Measurements from ENCODE around the gene COX20.
"Not testable (repeated sequence)": the region's sequence is repeated elsewhere in the genome, so short reads cannot be mapped to it uniquely, and the experiment has no call there.

COX20 gene

DNA sequence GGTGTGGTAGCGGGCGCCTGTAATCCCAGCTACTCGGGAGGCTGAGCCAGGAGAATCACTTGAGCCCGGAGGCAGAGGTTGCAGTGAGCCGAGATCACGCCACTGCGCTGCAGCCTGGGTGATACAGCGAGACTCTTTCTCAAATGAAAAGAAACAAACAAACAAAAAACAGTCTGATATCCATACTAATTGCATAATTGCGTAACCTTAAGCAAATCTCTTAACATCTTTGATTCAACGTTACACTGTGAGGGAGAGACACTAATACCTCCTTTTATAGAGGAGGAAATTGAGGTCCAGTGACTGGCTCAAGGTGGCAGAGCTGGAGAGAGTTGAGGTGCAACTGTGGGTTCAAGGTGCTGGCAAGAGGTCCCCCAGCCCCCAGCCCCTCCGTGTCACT, 12.6 kb upstream of the COX20 start:
- no peak for DNase-seq (ENCODE audit: low read depth)

DNA sequence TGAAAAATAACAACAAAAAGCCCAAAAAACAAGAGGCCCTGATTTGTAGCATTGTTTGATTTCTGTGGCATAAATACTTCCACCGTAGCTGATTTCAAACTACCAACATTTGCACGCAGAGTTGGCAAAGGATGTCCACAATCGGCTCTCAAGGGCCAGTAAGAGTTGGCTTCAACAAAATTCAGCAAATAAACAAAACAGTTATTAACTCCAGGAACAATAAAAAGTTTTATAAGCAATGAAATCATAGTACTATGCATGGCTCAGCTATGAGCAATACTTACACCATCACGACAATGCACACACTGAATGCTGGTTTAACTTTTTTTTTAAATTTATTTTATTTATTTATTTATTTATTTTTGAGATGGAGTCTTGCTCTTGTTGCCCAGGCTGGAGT, 8.7 kb upstream of the COX20 start:
- peak; percentile 37 for DNase-seq (ENCODE audit: low read depth)

DNA sequence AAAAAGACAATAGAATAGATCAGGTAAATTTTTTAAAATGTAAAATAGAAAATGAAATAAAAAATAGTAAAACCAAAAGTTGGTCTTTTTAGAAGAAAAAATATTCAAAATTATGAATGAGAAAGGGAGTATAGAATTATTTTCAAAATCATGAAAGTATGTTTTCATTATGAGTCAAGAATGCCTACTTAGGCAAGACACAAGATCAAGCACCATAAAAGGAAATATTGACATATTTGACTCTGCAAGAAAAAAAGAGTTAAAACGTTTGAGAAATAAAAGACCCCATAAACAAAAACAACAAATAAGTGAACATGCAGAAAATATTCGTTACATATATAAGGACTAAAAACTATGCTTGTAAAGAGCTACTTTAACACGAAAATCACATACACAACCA, 4.8 kb upstream of the COX20 start:
- no peak for DNase-seq (ENCODE audit: low read depth)

DNA sequence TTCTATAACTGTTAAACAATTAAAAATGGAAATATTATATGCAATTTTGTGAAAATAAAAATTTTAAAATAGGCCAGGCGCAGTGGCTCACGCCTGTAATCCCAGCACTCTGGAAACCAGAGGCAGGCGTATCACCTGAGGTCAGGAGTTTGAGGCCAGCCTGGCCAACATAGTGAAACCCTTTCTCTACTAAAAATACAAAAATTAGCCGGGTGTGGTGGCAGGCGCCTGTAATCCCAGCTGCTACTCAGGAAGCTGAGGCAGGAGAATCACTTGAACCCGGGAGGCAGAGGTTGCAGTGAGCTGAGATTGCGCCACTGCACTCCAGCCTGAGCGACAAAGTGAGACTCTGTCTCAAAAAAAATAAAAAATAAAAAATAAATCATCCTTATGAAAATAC, 2.2 kb upstream of the COX20 start:
- not testable (repeated sequence) for DNase-seq (ENCODE audit: low read depth)

DNA sequence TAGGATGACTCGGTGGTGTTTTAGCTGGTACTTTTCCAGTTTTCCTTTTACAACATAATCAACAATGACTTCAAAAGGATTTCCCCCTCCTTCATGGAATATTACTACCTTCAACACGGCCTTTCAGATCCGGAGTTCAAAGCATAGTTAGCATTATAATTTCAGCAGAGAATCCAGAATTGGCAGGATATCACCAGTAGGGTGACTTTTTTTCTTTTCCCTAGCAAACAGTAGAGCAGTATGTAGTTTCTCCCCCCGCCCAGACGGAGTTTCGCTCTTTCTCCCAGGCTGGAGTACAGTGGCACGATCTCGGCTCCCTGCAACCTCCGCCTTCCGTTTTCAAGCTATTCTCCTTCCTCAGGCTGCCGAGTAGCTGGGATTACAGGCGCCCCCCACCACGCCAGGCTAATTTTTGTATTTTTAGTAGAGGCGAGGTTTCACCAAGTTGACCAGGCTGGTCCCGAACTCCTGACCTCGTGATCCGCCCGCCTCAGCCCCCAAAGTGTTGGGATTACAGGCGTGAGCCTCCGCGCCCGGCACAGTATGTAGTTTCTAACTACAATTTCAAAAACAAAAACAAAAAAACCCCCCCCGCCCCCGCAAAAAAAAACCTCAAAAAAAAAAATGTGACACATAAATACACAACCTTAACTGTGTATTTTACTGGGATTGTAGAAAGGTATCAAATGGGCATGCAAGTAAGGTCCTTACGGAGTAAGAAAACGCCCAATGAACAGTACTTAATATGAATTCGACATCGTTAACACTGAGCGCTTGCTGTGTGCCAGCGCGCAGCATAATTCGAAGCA, 1.5 kb upstream of the COX20 start:
- DNase-seq (ENCODE audit: low read depth), result peak; percentile 84

DNA sequence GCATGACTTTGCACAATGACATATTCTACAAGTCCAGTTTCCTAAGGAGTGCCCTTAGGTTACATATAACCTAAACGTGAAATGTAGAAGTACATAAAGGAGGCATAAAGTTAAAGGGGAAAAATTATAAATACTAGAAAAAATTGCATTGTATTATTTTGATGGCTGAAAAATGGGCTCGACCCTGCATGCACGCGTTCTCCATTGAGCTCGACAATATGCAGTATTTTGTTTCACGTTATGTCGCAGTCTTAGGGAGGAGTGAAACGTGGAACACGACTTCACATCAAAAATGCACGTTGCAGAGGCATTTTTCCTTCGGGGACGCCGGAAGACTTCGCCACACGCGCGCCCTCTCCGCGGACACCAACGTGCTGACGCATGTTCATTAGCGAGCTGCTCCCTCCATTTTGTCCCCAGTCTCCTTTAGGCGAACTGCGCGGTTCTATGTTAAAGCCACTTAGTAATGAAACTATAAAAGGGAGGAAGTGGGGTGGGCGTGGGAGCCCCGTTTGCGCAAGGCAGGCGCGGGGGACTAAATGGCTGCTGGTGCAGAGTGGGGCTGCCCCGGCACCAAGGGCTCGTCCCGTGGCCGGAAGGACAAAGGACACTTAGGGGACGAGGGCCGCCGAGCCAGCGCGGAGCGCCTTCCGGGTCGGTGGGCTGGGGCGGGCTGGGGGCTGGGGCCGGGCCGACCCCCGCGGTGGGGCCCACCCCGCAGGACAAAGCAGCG, 749 bp upstream of the COX20 start:
- DNase-seq (ENCODE audit: low read depth), result peak; percentile 95

DNA sequence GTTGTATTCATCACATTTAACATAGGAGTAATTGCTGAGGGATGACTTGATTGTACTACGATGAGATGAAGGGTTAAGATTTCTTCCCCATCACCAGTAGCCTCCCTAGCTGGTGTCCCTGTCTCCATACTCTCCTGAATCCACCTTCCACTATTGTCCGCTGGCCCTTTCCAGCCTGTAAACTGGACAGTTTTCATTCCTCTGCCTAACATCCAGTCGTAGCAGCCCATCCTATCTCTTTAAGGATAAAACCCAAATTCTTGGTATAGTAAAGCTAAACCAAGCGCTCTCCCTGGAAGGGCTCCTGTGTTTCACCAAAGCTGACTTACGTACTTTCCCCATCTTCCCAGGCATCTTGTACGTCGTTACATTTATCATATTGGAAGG, 670 bp downstream of the COX20 start:
- peak; percentile 61 for DNase-seq (ENCODE audit: low read depth)

DNA sequence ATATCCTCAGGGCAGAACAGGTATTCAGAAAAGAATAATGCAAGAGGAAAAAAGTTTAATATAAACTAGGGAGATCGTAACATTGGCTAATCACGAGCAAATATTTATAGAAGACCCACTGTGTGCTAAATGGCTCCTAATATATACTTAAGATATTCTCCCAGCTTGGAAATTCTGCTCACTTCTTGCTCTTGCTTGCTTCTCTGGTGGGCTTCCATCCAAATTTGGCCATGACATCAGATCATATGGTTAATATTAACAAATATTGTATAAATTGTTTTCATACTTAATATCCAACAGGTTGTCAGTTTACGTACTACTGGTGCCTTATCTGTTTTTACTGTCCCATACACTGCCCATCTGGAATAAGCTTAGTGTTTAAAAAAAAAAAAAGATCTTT, 1.1 kb downstream of the COX20 start:
- peak; percentile 30 for DNase-seq (ENCODE audit: low read depth)

DNA sequence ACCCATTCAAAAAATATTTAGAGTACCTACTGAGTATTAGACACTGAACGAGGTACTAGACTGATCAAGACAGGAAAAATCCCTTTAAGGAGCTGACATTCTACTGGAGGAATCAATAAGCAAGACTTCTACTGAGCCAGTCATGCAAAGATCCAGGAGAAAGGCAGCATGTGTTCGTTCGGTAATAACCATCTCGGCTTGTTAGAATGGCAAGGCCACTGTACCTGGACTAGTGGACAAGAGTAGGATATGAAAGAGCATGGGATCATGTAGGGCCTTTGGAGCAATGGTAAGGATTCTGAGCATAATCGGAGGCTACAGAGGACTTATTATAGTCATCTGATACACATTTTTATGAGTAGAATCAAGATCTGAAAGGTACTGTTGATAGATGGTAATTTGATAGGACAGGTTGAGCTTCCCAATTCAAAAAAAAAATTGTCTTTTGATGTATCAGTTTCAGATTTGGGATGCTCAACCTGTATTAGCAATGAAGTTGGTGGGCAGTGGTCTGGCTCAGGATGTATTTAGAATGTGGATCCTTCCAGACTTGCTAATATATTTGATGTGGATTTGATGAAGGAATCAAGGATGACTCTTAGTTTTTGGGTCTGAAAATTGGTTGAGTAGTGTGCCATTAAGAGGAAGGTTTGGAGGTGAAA, 2.3 kb downstream of the COX20 start:
- DNase-seq (ENCODE audit: low read depth), result peak; percentile 14

DNA sequence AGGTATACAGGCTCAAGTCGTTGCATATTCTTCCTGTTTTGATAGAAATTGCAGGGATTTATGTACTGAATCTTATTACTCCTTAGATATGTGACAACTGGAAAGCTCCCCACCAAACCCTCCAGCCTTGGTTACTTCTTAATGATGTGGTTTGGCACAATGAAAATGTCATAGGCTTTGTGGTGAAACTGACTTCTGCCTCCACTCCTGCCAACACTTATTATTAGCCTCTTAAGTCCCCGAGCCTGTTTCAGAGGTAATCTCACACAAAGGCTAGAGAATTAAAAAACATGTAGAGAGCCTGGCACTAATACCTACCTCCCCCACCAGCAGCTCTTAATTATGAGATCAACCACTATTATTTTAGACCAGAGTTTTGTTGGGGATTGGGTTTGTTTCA, 4.2 kb downstream of the COX20 start:
- no peak for DNase-seq (ENCODE audit: low read depth)

DNA sequence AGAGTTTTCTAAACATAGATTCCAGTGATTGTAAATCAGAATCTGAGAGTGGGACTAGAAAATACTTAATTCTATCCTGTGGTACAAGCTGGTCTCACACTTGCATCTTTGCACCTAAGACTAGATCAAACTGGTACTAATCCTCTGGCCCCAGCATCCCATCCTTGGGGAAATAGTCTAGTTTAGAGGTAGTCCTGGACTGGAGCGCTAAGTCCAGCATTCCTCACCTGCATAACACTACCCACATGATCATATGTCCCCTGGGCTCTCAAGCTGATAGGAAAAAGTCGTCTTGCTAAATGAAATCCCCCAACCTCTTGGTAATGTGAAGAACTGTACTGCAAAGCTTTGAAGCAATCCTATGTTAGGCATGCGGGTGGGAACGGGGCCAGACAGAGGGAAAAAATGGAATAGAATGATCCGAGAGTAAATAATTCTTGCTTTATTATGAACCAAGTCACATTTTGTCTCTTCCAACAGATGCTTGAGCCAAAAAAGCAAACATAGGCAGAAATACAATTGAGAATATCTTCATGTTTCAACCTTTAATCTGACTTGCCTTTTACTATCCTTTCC, 4.8 kb downstream of the COX20 start:
- DNase-seq (ENCODE audit: low read depth), result no peak

DNA sequence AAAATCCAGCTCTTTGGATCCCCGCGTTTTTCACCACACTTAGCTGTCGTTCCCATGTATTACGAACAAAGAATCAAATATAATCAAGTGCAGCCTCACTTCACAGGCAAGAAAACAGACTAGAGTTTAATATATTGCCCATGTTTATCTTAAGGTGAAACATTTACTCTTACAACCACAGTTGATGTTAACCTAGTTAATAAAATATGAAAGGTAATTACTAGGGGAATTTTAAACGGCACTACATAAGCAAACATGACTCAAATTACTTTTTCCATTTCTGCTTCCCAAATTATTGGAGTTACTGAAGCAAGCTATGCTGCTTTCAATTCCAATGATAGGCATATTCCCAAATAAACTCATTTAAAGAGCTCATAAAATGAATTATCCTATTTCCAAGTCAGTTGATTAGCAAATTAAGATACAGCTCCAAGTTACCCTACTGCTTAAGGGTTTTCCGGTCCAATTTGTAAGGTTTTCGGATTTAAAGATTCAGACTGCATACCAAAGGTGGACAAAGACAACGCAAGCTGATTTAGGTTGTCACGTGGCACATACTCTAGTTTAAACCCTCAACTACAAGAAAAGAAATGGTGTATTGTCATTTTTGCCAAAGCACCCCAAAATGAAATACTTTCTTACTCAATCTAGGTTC, 5.9 kb downstream of the COX20 start:
- DNase-seq (ENCODE audit: low read depth), result no peak

DNA sequence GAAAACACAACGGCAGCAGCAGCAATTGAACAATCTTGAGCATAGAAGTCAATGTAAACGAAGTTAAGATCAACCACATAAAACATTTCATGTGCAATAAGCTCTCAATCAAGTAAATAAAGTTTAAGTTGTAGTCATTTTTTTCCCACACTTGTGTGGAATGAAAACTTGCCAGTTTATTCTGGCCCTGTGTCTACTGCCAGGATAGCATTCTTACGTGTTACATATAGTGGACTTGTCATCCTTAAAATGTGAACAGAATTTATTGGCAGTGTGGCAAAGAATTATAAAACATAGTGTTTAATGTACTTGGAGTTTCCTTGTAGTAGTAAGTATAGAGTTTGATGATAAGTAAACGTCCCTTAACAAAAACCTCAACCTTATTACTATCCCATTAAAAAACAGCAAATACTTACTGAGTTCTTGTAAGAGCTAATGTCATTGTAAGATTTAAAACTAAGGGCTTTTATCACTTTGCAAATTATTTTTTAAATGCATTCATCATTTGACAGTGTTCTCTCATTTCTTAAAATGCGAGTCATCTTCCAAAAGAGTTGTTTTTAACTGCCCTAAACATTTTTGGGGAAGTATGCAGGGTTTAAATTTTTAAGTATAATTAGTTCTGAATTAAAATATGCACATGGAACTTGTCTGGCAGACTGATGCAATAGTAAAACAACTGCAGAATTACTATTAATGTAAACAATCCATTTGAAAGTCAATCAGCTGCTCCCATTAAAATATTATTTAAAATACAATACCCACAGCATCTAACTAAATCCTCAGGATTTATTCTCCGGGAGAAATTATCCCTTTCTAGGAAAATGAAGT, 7.9 kb downstream of the COX20 start:
- DNase-seq (ENCODE audit: low read depth), result no peak

DNA sequence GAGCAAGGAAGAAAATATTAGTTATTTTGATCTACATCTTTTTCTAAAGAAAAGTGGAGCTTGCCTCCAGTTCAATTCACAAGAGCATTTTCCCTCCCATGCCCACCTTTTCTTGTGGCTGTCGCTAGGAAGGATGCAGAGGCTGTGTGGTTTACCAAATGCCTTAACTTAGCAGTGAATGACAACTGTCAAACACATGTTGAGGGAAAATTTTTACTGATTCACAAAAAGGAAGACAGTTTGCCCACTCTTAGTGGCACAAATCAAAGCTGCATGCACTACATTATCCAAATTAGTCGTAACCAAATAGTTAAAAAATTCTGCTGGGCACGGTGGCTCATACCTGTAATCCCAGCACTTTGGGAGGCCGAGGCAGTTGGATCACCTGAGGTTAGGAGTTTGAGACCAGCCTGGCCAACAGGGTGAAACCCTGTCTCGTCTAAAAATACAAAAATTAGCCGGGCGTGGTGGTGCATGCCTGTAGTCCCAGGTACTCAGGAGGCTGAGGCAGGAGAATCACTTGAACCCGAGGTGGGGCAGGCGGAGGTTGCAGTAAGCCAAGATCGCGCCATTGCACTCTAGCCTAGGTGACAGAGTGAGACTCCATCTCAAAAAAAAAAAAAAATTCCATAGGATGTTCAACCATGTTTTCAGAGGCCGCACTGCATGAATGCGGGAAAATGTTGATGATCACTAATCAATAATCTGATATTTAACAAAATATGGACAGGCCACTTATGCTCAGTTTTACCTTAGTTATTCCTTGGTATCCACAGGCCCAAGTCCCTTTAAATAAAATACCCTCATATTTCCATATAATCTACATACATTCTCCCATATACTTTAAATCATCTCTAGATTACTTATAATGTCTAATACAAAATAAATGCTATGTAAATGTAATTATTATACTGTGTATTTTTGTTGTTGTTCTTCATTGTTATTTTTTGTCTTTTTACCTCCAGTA, 9.0 kb downstream of the COX20 start:
- DNase-seq (ENCODE audit: low read depth), result no peak

DNA sequence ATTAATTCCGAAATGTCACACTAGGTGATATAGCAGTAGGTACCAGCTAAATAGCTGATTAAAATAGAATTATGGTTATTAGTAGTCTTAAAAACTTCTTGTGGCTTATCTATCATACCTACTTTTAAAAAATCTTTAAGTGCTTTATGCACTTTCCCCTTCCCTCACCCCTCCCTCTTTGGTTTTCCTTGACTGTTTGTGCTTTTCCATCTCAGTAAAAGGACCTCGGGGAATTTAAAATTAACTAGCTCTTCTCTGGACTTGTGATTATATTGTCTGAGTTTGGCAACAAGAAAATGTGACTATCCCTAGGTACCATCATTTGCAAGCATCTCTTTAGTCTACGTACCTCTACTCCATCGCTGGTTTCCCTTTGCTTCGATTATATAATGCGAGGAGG, 11.2 kb downstream of the COX20 start:
- DNase-seq (ENCODE audit: low read depth), result no peak

DNA sequence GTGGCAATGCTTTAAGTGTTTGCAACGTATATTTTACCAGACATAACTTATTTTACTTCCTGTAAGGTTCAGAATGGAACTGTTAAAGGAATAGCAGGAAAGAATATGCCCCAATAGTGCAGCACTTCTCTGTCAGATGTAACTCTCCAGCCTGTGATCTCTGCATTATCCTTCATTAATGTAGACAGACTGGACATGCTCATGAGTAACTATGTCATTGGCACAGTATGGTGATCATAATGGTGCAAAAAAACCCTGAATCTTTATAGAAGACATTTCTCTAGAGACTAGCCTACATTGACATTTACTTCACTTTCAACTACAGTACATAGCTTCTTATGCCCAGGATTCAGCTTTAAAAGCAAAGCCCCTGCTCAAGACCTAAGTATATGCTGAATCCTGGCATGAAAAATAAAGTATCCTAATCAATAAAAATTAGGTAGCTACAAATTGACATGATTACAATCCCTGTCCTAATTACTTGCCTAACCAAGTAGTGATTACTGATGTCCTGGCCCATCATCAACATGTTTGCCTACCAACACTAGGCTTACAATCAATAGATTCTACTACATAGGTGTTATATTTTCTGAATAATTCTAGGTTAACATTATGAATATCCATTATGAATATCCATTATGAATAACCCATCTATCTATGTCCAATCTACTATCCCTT, 13.9 kb downstream of the COX20 start:
- DNase-seq (ENCODE audit: low read depth), result no peak

DNA sequence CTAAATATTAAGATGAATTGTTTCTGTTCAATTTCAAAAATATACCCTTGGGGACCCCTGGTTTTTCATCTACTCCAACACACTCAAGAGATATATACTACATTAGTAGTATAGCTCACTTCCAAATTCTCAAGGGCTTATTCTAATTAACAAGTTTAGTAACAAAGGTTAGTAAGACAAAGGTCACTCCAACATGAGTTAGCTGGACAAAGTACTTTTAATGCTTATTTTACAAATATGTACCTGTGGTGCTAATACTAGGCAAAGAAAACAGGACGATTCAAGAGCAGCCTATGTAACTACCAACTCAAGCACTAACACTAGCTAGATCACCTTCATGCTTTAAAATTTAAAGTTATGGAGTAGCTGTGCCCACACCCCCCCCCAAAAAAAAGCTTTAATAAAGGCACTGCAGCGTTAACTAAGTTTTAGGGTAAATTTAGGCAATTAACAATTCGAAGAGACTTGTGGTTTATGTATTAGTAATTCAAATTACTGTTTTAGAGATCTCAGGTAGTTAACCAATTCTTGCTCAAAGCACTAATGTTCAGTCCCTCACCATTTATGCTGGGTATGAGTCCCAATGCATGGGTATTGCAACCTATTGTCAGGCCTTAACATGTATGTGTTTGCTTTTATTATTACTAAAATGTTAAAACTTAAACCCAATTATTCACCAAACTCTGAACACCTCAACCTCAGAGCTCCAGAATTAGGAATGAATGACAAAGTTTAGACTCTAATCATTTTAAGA, 14.8 kb downstream of the COX20 start:
- no peak for DNase-seq (ENCODE audit: low read depth)

DNA sequence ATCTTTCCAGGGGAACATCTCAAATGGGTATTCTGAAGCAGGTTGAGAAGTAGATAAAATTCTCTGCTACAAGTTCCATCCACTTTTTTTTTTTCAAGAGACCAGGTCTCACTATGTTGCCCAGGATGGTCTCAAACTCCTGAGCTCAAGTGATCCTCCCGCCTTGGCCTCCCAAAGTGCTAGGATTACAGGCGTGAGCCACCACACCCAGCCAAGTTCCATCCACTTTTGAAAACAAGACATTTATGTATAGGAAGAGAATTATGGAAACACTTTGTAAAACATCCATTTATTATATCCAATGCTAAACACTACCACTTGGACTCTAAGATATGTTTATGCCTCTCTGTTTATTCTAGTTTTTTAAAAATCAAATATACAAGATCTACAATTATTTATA, 15.4 kb downstream of the COX20 start:
- DNase-seq (ENCODE audit: low read depth), result no peak
